IMR-90 (cell line): ENCODE data around the gene HIVEP3. TPM values are rescaled to one million over a fixed set of nuclear protein-coding genes. Genes with fewer than 3 reads are reported as not detected.

Source experiments
- ATAC-seq: fragments of 200-7000 bp; cut with Tn5 transposase; 2 replicates; pipeline ENCODE4 v1.9.1; 2020; ENCODE audit warnings: low read depth, mild to moderate bottlenecking, moderate library complexity
- BruUV-seq: library from RNA; stranded (reverse); fragments of 400-500 nt; replicated peaks from 2 replicates; lab custom pipeline; 2021; lab: Mats Ljungman, UMichigan
- CTCF ChIA-PET: fragments of 300-600 bp; formaldehyde crosslinking; extraction: SDS; loops from one replicate; lab custom pipeline; 2021; ENCODE audit warnings: antibody characterized with exemption; lab: Yijun Ruan, JAX
- POLR2A ChIA-PET: fragments of 300-600 bp; sonication (Branson Sonifier 250); formaldehyde crosslinking; loops from one replicate; lab custom pipeline; 2022; ENCODE audit warnings: antibody characterized with exemption; ENCODE audit not compliant: unreplicated experiment; lab: Charles Lee
- DNase-seq: peaks from one replicate; pipeline ENCODE4 v3.0.0; 2013
- H2AFZ ChIP-seq: replicated peaks from 2 replicates; pipeline ENCODE3; 2013; ENCODE audit warnings: low read length, mild to moderate bottlenecking; ENCODE audit not compliant: poor library complexity
- H2AK5ac ChIP-seq: 2 replicates; pipeline ENCODE4 v1.6.1; 2013; ENCODE audit warnings: low read depth, low read length, inconsistent platforms
- H2AK9ac ChIP-seq: replicated peaks from 2 replicates; pipeline ENCODE3; 2013; ENCODE audit warnings: mild to moderate bottlenecking, low read depth, low read length, moderate library complexity; ENCODE audit not compliant: poor library complexity
- H2BK120ac ChIP-seq: 2 replicates; pipeline ENCODE4 v1.6.1; 2013; ENCODE audit warnings: low read depth, low read length, inconsistent platforms
- H2BK15ac ChIP-seq: 3 replicates; pipeline ENCODE4 v1.6.1; 2013; ENCODE audit warnings: low read depth, low read length, inconsistent platforms
- H2BK20ac ChIP-seq: 2 replicates; pipeline ENCODE4 v1.6.1; 2013; ENCODE audit warnings: low read depth, mild to moderate bottlenecking, inconsistent platforms, low read length, moderate library complexity
- H2BK5ac ChIP-seq: 2 replicates; pipeline ENCODE4 v1.6.1; 2013; ENCODE audit warnings: mild to moderate bottlenecking, low read depth, low read length, inconsistent platforms; ENCODE audit not compliant: poor library complexity, severe bottlenecking
- H3K14ac ChIP-seq: replicated peaks from 2 replicates; pipeline ENCODE4 v1.6.1; 2013; ENCODE audit warnings: low read depth, low read length, inconsistent platforms
- H3K18ac ChIP-seq: 2 replicates; pipeline ENCODE4 v1.6.1; 2013; ENCODE audit warnings: low read depth, low read length, control low read depth
- H3K23ac ChIP-seq: 2 replicates; pipeline ENCODE4 v1.6.1; 2013; ENCODE audit warnings: low read depth, low read length, inconsistent platforms
- H3K27ac ChIP-seq: 2 replicates; pipeline ENCODE4 v1.5.1; 2013; ENCODE audit warnings: mild to moderate bottlenecking, control low read depth, low read length; ENCODE audit not compliant: insufficient read depth
- H3K27me3 ChIP-seq: 2 replicates; pipeline ENCODE4 v1.6.1; 2013; ENCODE audit warnings: low read length; ENCODE audit not compliant: control insufficient read depth, insufficient read depth
- H3K36me3 ChIP-seq: 2 replicates; pipeline ENCODE4 v1.6.1; 2013; ENCODE audit warnings: low read length, mixed read lengths; ENCODE audit not compliant: control insufficient read depth, insufficient read depth
- H3K4ac ChIP-seq: 2 replicates; pipeline ENCODE4 v1.6.1; 2013; ENCODE audit warnings: low read depth, low read length, inconsistent platforms
- H3K4me1 ChIP-seq: 2 replicates; pipeline ENCODE4 v1.6.1; 2013; ENCODE audit warnings: low read length, mixed read lengths; ENCODE audit not compliant: control insufficient read depth, insufficient read depth
- H3K4me2 ChIP-seq: 2 replicates; pipeline ENCODE4 v1.6.1; 2013; ENCODE audit warnings: low read depth, mild to moderate bottlenecking, control low read depth, low read length, moderate library complexity
- H3K4me3 ChIP-seq: 2 replicates; pipeline ENCODE4 v1.5.1; 2013; ENCODE audit warnings: low read depth, mild to moderate bottlenecking, control low read depth, low read length, moderate library complexity; ENCODE audit not compliant: insufficient read depth
- H3K56ac ChIP-seq: 2 replicates; pipeline ENCODE4 v1.6.1; 2013; ENCODE audit warnings: low read length, inconsistent platforms; ENCODE audit not compliant: insufficient read depth; ENCODE audit errors: extremely low read depth
- H3K79me1 ChIP-seq, 2 experiments: 2 replicates each; pipeline ENCODE4 v1.6.1; 2013; ENCODE audit warnings: low read length in 2 of 2, inconsistent platforms in 1 of 2, low read depth in 1 of 2
- H3K9ac ChIP-seq: 2 replicates; pipeline ENCODE4 v1.6.1; 2013; ENCODE audit warnings: low read depth, low read length, control low read depth
- H3K9me1 ChIP-seq: 2 replicates; pipeline ENCODE4 v1.6.1; 2013; ENCODE audit warnings: low read length, inconsistent platforms; ENCODE audit not compliant: insufficient read depth
- H3K9me3 ChIP-seq: 2 replicates; pipeline ENCODE4 v1.6.1; 2013; ENCODE audit warnings: low read length; ENCODE audit not compliant: control insufficient read depth, insufficient read depth
- H4K20me1 ChIP-seq: 2 replicates; pipeline ENCODE4 v1.6.1; 2013; ENCODE audit warnings: low read length, inconsistent platforms; ENCODE audit not compliant: insufficient read depth
- H4K5ac ChIP-seq: 2 replicates; pipeline ENCODE4 v1.6.1; 2013; ENCODE audit warnings: mild to moderate bottlenecking, low read depth, low read length, control low read depth
- H4K8ac ChIP-seq, 2 experiments: 2 replicates each; pipeline ENCODE4 v1.6.1; 2013; ENCODE audit warnings: low read depth in 2 of 2, low read length in 2 of 2, control low read depth in 1 of 2, inconsistent platforms in 1 of 2
- H4K91ac ChIP-seq: 2 replicates; pipeline ENCODE4 v1.6.1; 2013; ENCODE audit warnings: low read depth, low read length, inconsistent platforms; ENCODE audit not compliant: insufficient read depth
- CEBPB ChIP-seq: IDR thresholded peaks from 2 replicates; pipeline ENCODE4 v1.6.1; 2012; ENCODE audit warnings: low read depth, low read length, improper control_type of control experiment
- CHD1 ChIP-seq: IDR thresholded peaks from 2 replicates; pipeline ENCODE4 v1.6.1; 2012; ENCODE audit warnings: low read depth, low read length, improper control_type of control experiment
- MAFK ChIP-seq: IDR thresholded peaks from 2 replicates; pipeline ENCODE4 v1.6.1; 2012; ENCODE audit warnings: low read depth, low read length, improper control_type of control experiment
- MAZ ChIP-seq: IDR thresholded peaks from 2 replicates; pipeline ENCODE4 v1.6.1; 2012; ENCODE audit warnings: low read depth, mild to moderate bottlenecking, low read length, improper control_type of control experiment, moderate library complexity, borderline replicate concordance
- RAD21 ChIP-seq: IDR thresholded peaks from 2 replicates; pipeline ENCODE4 v1.6.1; 2012; ENCODE audit warnings: low read length, improper control_type of control experiment
- RCOR1 ChIP-seq: IDR thresholded peaks from 2 replicates; pipeline ENCODE4 v1.6.1; 2012; ENCODE audit warnings: mild to moderate bottlenecking, low read length, improper control_type of control experiment; ENCODE audit not compliant: insufficient replicate concordance
- RFX5 ChIP-seq: IDR thresholded peaks from 2 replicates; pipeline ENCODE4 v1.8.0; 2012; ENCODE audit warnings: low read depth, mild to moderate bottlenecking, low read length, moderate library complexity
- SMC3 ChIP-seq: fragments of 150-350 bp; IDR thresholded peaks from 2 replicates; pipeline ENCODE4 v1.6.1; 2016; ENCODE audit warnings: low read depth, mild to moderate bottlenecking, antibody characterized with exemption, low read length, moderate library complexity
- WGBS, 2 experiments: methylation state at CpG; one replicate each; pipeline versions ENCODE4 v1.1.5 to v1.1.7; 2013; ENCODE audit warnings: missing lambda C conversion rate in 2 of 2; ENCODE audit not compliant: insufficient read length in 1 of 2; ENCODE audit errors: extremely low coverage in 2 of 2; 5-methylcytosine and 5-hydroxymethylcytosine counted together
- dilution Hi-C: fragments of 300-500 bp; cut with HindIII; formaldehyde crosslinking; loops from one replicate; pipeline ENCODE4 v1.14.3; 2018; ENCODE audit warnings: low sequenced_read_pairs; ENCODE audit not compliant: unreplicated experiment
- in situ Hi-C: fragments of 300-500 bp; cut with MboI; formaldehyde crosslinking; loops from 3 replicates; pipeline ENCODE4 v1.14.3; 2019; ENCODE audit warnings: low sequenced_read_pairs, inconsistent platforms, mixed read lengths
- intact Hi-C: fragments of 100-400 bp; cut with micrococcal nuclease; formaldehyde crosslinking; loops from 2 replicates; pipeline ENCODE4 v1.10.0; 2022
- polyA plus RNA-seq, 3 experiments: library from polyadenylated mRNA; depleted of rRNA; stranded (reverse); fragments of >200 nt; gene quantifications; 2 replicates each; pipeline ENCODE4 v1.2.3, GENCODE V29; 2012; ENCODE audit warnings: low replicate concordance in 1 of 3
- total RNA-seq: library from RNA; depleted of rRNA; stranded (reverse); fragments of >200 nt; gene quantifications from 2 replicates; pipeline ENCODE4 v1.2.3, GENCODE V29; 2012
- TF ChIP-seq, protein P1 (sequence below): fragments of 150-350 bp; IDR thresholded peaks from 2 replicates; pipeline ENCODE4 v1.6.1; 2017; ENCODE audit warnings: mild to moderate bottlenecking, antibody characterized with exemption, low read length, low read depth
- TF ChIP-seq, protein P2 (sequence below): fragments of 150-350 bp; IDR thresholded peaks from 2 replicates; pipeline ENCODE4 v1.6.1; 2016; ENCODE audit warnings: low read depth, mild to moderate bottlenecking, low read length, moderate library complexity, borderline replicate concordance

The HIVEP3 gene
- total and polyA plus RNA-seq, 2 of the 4 experiments (the other 2 are of a cell fraction) = 1.4 to 4.0 TPM

DNA sequence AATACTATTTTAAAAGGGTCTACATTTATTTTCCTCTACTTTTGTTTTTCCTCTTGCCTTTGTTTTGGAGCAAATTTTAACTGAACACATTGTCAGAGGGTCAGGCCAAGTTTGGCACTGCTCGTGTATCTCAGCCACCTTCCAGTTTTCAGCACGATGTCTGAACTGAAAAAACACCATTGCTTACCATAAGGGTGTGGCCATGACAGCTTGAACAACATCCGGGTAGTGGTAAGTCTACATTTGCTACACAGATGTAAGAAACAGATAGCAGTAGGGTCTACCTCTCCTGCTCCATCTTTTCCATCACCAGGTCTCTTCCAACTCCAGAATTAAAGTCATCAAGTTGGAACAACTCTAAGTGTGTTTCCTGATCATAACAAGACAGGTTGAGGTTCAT is 4.2 kb downstream of the HIVEP3 start:
- Histone ChIP-seq H2BK20ac (no peak overlapping the region), H4K20me1 (no peaks in the 10 kb centered on the region), H3K56ac (no peak overlapping the region), H2BK5ac (no peak overlapping the region), H3K9ac (no peak overlapping the region), H3K4ac (no peak overlapping the region), H3K9me3 (no peaks in the 10 kb centered on the region), H2AFZ (no peak overlapping the region), H2AK5ac (no peak overlapping the region; the same call in 1 of the 2 replicates), H3K23ac (no peak overlapping the region), H3K4me1 (peaks cover 4% of the 10 kb centered on the region; the same call in 1 of the 2 replicates), H3K4me2 (no peak overlapping the region), H3K79me1 (0 out of 4 replicates have a peak, but pooled peaks cover 0 to 6% of the 10 kb centered on the region in 2 experiments), H2AK9ac (no peak overlapping the region), H2BK120ac (no peak overlapping the region), H3K27ac (no peak overlapping the region), H2BK15ac (no peak overlapping the region), H3K27me3 (peaks cover 4% of the 10 kb centered on the region; the same call in 1 of the 2 replicates), H4K91ac (no peak overlapping the region), H4K8ac (no peak overlapping the region), H3K18ac (no peak overlapping the region), H3K14ac (no peak overlapping the region), H3K4me3 (no peak overlapping the region), H3K36me3 (no peaks in the 10 kb centered on the region), H4K5ac (no peak overlapping the region), H3K9me1 (no peaks in the 10 kb centered on the region)
- TF ChIP-seq RCOR1 (no peak), SMC3 (no peak), RFX5 (no peak), MAZ (no peak), CHD1 (no peak), CEBPB (no peak), MAFK (no peak), RAD21 (no peak)
- TF ChIP-seq, protein P1, sequence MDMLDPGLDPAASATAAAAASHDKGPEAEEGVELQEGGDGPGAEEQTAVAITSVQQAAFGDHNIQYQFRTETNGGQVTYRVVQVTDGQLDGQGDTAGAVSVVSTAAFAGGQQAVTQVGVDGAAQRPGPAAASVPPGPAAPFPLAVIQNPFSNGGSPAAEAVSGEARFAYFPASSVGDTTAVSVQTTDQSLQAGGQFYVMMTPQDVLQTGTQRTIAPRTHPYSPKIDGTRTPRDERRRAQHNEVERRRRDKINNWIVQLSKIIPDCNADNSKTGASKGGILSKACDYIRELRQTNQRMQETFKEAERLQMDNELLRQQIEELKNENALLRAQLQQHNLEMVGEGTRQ = no peak
- TF ChIP-seq, protein P2, sequence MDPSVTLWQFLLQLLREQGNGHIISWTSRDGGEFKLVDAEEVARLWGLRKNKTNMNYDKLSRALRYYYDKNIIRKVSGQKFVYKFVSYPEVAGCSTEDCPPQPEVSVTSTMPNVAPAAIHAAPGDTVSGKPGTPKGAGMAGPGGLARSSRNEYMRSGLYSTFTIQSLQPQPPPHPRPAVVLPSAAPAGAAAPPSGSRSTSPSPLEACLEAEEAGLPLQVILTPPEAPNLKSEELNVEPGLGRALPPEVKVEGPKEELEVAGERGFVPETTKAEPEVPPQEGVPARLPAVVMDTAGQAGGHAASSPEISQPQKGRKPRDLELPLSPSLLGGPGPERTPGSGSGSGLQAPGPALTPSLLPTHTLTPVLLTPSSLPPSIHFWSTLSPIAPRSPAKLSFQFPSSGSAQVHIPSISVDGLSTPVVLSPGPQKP = no peak
- dilution Hi-C loops = no loop called here
- CTCF ChIA-PET = no interaction called here
- BruUV-seq = no TSS peak
- no CpG with 5 or more reads among the region's 3 CpGs for WGBS, 2 experiments
- DNase-seq = no peak
- in situ Hi-C loops = no loop called here
- POLR2A ChIA-PET = no interaction called here
- ATAC-seq = no peak
- intact Hi-C loops = no loop called here
